HepG2 (cell line): ENCODE measurements around the gene ATG9A. TPM values are rescaled to one million over a fixed set of nuclear protein-coding genes. Genes with fewer than 3 reads are reported as not detected.

Experiments
- AGO1 ChIP-seq: fragments of 200-400 bp; formaldehyde crosslinking; IDR thresholded peaks from 2 replicates; pipeline ENCODE4 v1.6.1; 2017; ENCODE audit warnings: mild to moderate bottlenecking, low read depth, low read length, moderate library complexity; ENCODE audit not compliant: poor library complexity, severe bottlenecking
- ARID4A ChIP-seq: sonication (generic); formaldehyde crosslinking; IDR thresholded peaks from 2 replicates; pipeline ENCODE4 v1.5.0; 2020; ENCODE audit warnings: mild to moderate bottlenecking, missing genetic modification reagents, borderline replicate concordance
- ARNT ChIP-seq: fragments of 450-650 bp; IDR thresholded peaks from 2 replicates; pipeline ENCODE4 v1.6.1; 2017
- ATF7-NPFF ChIP-seq: sonication (generic); formaldehyde crosslinking; IDR thresholded peaks from 2 replicates; pipeline ENCODE4 v1.8.1; 2023; ENCODE audit warnings: mild to moderate bottlenecking, low read depth, missing genetic modification reagents, moderate library complexity
- HOMEZ ChIP-seq: IDR thresholded peaks from 2 replicates; pipeline ENCODE4 v1.6.1; 2016; ENCODE audit warnings: low read depth
- KDM2A ChIP-seq: sonication (generic); formaldehyde crosslinking; IDR thresholded peaks from 2 replicates; pipeline ENCODE4 v1.4.0; 2020; ENCODE audit warnings: low read depth, missing genetic modification reagents, borderline replicate concordance
- NCOA2 ChIP-seq: sonication (generic); formaldehyde crosslinking; IDR thresholded peaks from 2 replicates; pipeline ENCODE4 v1.8.0; 2022; ENCODE audit warnings: inconsistent platforms
- NR3C1 ChIP-seq: sonication (generic); formaldehyde crosslinking; IDR thresholded peaks from 2 replicates; pipeline ENCODE4 v1.4.0; 2020; ENCODE audit warnings: missing genetic modification reagents
- RCOR2 ChIP-seq: IDR thresholded peaks from 2 replicates; pipeline ENCODE4 v1.6.1; 2016; ENCODE audit warnings: missing biosample characterization, missing genetic modification reagents
- SNAI1 ChIP-seq: sonication (generic); formaldehyde crosslinking; IDR thresholded peaks from 2 replicates; pipeline ENCODE4 v1.5.0; 2020; ENCODE audit warnings: mild to moderate bottlenecking, missing genetic modification reagents, borderline replicate concordance
- TBL1XR1 ChIP-seq: fragments of 150-350 bp; IDR thresholded peaks from 2 replicates; pipeline ENCODE4 v1.6.1; 2014; ENCODE audit warnings: borderline replicate concordance, low read length; ENCODE audit not compliant: partially characterized antibody
- TCF7 ChIP-seq: sonication (generic); IDR thresholded peaks from 2 replicates; pipeline ENCODE4 v1.6.1; 2016; ENCODE audit warnings: antibody characterized with exemption, low read depth
- TERF1 ChIP-seq: sonication (generic); formaldehyde crosslinking; IDR thresholded peaks from 2 replicates; pipeline ENCODE4 v1.8.0; 2022; ENCODE audit warnings: mild to moderate bottlenecking, missing genetic modification reagents, moderate library complexity
- THYN1 ChIP-seq: sonication (generic); formaldehyde crosslinking; IDR thresholded peaks from 2 replicates; pipeline ENCODE4 v1.8.1; 2023; ENCODE audit warnings: low read depth, mild to moderate bottlenecking, moderate library complexity, missing genetic modification reagents, borderline replicate concordance
- TMF1 ChIP-seq: sonication (generic); formaldehyde crosslinking; IDR thresholded peaks from 2 replicates; pipeline ENCODE4 v1.8.1; 2022; ENCODE audit warnings: low read depth, missing genetic modification reagents
- ZBTB21 ChIP-seq: sonication (generic); formaldehyde crosslinking; IDR thresholded peaks from 2 replicates; pipeline ENCODE4 v1.4.0; 2020; ENCODE audit warnings: missing genetic modification reagents
- ZBTB43 ChIP-seq: sonication (generic); formaldehyde crosslinking; conservative IDR thresholded peaks from 2 replicates; pipeline ENCODE4 v1.4.0; 2020; ENCODE audit warnings: missing genetic modification reagents
- ZIK1 ChIP-seq: sonication (generic); formaldehyde crosslinking; IDR thresholded peaks from 2 replicates; pipeline ENCODE4 v1.5.0; 2020; ENCODE audit warnings: mild to moderate bottlenecking, low read depth, missing genetic modification reagents, borderline replicate concordance
- ZNF121 ChIP-seq: sonication (generic); formaldehyde crosslinking; IDR thresholded peaks from 2 replicates; pipeline ENCODE4 v1.5.0; 2020; ENCODE audit warnings: mild to moderate bottlenecking, missing genetic modification reagents
- ZNF274 ChIP-seq: sonication (generic); formaldehyde crosslinking; IDR thresholded peaks from 2 replicates; pipeline ENCODE4 v1.5.1; 2020; ENCODE audit warnings: mild to moderate bottlenecking, missing genetic modification reagents
- polyA plus RNA-seq, 8 experiments: library from polyadenylated mRNA; depleted of rRNA in 3 of 8; stranded (reverse) in 7 of 8; unstranded in 1 of 8; fragments of >200 nt; fragmentation: Illumina TruSeq in 4 of 8; extraction: Trizol in 4 of 8; gene quantifications; 2 replicates each; pipeline versions ENCODE4 v1.2.1 to v1.2.3, GENCODE V29; 2011 to 2016; ENCODE audit warnings: low read depth in 4 of 8, missing spikeins in 1 of 8, mixed read lengths in 1 of 8; ENCODE audit not compliant: insufficient read depth in 1 of 8
- total RNA-seq, 5 experiments: library from RNA; depleted of rRNA; stranded (reverse); fragments of >200 nt; fragmentation: Illumina TruSeq; extraction: Trizol; gene quantifications; 2 replicates each; pipeline ENCODE4 v1.2.3, GENCODE V29; 2016; ENCODE audit warnings: low read depth in 1 of 5

The ATG9A gene
- total and polyA plus RNA-seq, 2 of the 13 experiments (the other 11 are each of a cell fraction or from before 2014, with no cell fraction given) = 35.0 to 131 TPM

GRCh38 chr2:219206328-219207133 lies 22.9 kb downstream of the ATG9A start, which contains the start of gene ZFAND2B (continued):
- TF ChIP-seq ZBTB43 (CRISPR knock-in tag) = no peak; the same call in 1 of the 2 replicates
- peak; percentile 90 for TF ChIP-seq ARID4A (CRISPR knock-in tag)
- TF ChIP-seq ATF7-NPFF (CRISPR knock-in tag) = peak; percentile 96
- TF ChIP-seq AGO1 = peak; percentile 96
- no peak for TF ChIP-seq ZNF274 (CRISPR knock-in tag)
- no peak; the same call in 1 of the 2 replicates for TF ChIP-seq ZIK1 (CRISPR knock-in tag)
- peak; percentile 99 for TF ChIP-seq KDM2A (CRISPR knock-in tag)
- peak; percentile 43; the same call in 1 of the 2 replicates for TF ChIP-seq NCOA2 (CRISPR knock-in tag)
- TF ChIP-seq HOMEZ (CRISPR knock-in tag) = peak; percentile 11; the same call in 1 of the 2 replicates
- TF ChIP-seq NR3C1 (CRISPR knock-in tag) = no peak
- TF ChIP-seq ZBTB21 (CRISPR knock-in tag) = no peak
- peak; percentile 73 for TF ChIP-seq ZNF121
- no peak for TF ChIP-seq RCOR2
- TF ChIP-seq THYN1 (CRISPR knock-in tag) = no peak
- peak; percentile 87 for TF ChIP-seq TMF1
- TF ChIP-seq TERF1 = no peak
- no peak for TF ChIP-seq SNAI1 (CRISPR knock-in tag)
- TF ChIP-seq ARNT = no peak
- no peak for TF ChIP-seq TCF7
- no peak for TF ChIP-seq TBL1XR1
